ENCODE results near the gene CORIN. TPM values are rescaled to one million over a fixed set of nuclear protein-coding genes. Genes with fewer than 3 reads are reported as not detected.

The CORIN gene
- total and polyA plus RNA-seq, 10 of the 15 experiments (the other 5 are each of a cell fraction or from before 2014, with no cell fraction given), result 0.02 to 0.45 (median 0.09) TPM; not detected in 3

DNA sequence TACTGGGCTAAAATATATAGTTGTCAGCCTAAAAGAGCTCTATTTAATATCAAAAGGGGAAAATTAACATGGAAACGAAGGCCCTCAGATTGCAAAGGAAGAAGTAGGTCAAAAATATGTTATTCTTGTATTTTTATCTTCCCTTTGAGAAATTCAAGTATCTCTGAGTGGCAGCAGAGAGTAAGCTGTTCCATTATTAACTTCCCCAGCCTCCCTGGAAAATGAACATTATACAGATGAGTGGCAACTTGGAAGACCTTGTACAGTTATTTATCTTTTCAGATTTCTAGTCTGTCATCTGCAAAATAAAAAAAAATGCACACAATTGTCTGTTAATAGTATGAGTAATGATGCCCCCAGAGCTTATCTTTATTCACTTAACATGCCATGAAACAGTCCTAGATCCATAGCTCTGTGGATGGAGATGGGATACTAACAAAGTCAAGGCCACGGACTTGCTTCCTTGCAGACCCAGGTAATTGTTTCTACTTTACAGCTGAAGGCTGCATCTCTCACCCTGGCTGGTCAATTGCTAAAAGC, 93.0 kb downstream of the CORIN start:
- in situ Hi-C loops (cut with MboI), result no loop called here
- WGBS (ENCODE audit: insufficient coverage, insufficient replicate concordance, low lambda C conversion rate, missing lambda C conversion rate), result 0% methylated on average over 2 of the region's 2 CpGs
- Histone ChIP-seq H3K27ac (ENCODE audit: control insufficient read depth, insufficient read depth) (no peak overlapping the region), H3K27me3 (replicated peaks in 1 of 2; ENCODE audit: control insufficient read depth in 2 of 2, insufficient read depth in 2 of 2, low read length in 1 of 2) (no peaks in the 10 kb centered on the region), H3K79me2 (ENCODE audit: control insufficient read depth, insufficient read depth, low read length) (no peaks in the 10 kb centered on the region), H3K36me3 (ENCODE audit: control insufficient read depth in 2 of 2, insufficient read depth in 2 of 2, low read length in 1 of 2) (no peaks in the 10 kb centered on the region), H4K20me1 (ENCODE audit: control insufficient read depth, insufficient read depth) (no peaks in the 10 kb centered on the region), H3K4me3 (no peak overlapping the region), H3K4me1 (ENCODE audit: control insufficient read depth, insufficient read depth, low read length) (no peaks in the 10 kb centered on the region), H3K4me2 (ENCODE audit: control insufficient read depth, insufficient read depth) (no peak overlapping the region), H3K9ac (ENCODE audit: control insufficient read depth, insufficient read depth, low read length) (no peak overlapping the region), H3K9me3 (replicated peaks; ENCODE audit: control insufficient read depth, insufficient read depth, low read length) (no peaks in the 10 kb centered on the region; the same call in 2 of the 3 replicates), H2AFZ (ENCODE audit: control insufficient read depth, low read depth, low read length) (no peak overlapping the region)
- ChIA-PET CTCF (no interaction called here), POLR2A (interaction anchor here (0.6 kb wide), 1 partner anchor 574 kb away, joined by 3 read pairs; no protein-coding TSS in a partner anchor), SMC1A (ENCODE audit: uncharacterized antibody, unreplicated experiment) (interaction anchor here (1.0 to 1.7 kb wide), 3 partner anchors 16 to 94 kb away, joined by 3 to 4 read pairs (median 4); no protein-coding TSS in a partner anchor), RAD21 (ENCODE audit: unreplicated experiment) (no interaction called here)
- intact Hi-C loops (cut with micrococcal nuclease; ENCODE audit: unreplicated experiment), result no loop called here
- TF ChIP-seq TCF12 (IDR thresholded peaks at IDR 0.05; ENCODE audit: low read depth, low read length) (no peak), TCF7 (IDR thresholded peaks at IDR 0.05; ENCODE audit: borderline replicate concordance) (no peak), CHD4 (IDR thresholded peaks at IDR 0.05) (no peak), NFYB (IDR thresholded peaks at IDR 0.05; ENCODE audit: insufficient read depth, low read depth, low read length) (no peak), KLF5 (IDR thresholded peaks at IDR 0.05; ENCODE audit: partially characterized antibody) (no peak), ZNF687 (IDR thresholded peaks at IDR 0.05) (no peak), CBX5 (IDR thresholded peaks at IDR 0.05; ENCODE audit: low read depth) (no peak), NFXL1 (IDR thresholded peaks at IDR 0.05; ENCODE audit: borderline replicate concordance) (no peak)
- TF ChIP-seq, protein P1, sequence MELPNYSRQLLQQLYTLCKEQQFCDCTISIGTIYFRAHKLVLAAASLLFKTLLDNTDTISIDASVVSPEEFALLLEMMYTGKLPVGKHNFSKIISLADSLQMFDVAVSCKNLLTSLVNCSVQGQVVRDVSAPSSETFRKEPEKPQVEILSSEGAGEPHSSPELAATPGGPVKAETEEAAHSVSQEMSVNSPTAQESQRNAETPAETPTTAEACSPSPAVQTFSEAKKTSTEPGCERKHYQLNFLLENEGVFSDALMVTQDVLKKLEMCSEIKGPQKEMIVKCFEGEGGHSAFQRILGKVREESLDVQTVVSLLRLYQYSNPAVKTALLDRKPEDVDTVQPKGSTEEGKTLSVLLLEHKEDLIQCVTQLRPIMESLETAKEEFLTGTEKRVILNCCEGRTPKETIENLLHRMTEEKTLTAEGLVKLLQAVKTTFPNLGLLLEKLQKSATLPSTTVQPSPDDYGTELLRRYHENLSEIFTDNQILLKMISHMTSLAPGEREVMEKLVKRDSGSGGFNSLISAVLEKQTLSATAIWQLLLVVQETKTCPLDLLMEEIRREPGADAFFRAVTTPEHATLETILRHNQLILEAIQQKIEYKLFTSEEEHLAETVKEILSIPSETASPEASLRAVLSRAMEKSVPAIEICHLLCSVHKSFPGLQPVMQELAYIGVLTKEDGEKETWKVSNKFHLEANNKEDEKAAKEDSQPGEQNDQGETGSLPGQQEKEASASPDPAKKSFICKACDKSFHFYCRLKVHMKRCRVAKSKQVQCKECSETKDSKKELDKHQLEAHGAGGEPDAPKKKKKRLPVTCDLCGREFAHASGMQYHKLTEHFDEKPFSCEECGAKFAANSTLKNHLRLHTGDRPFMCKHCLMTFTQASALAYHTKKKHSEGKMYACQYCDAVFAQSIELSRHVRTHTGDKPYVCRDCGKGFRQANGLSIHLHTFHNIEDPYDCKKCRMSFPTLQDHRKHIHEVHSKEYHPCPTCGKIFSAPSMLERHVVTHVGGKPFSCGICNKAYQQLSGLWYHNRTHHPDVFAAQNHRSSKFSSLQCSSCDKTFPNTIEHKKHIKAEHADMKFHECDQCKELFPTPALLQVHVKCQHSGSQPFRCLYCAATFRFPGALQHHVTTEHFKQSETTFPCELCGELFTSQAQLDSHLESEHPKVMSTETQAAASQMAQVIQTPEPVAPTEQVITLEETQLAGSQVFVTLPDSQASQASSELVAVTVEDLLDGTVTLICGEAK (IDR thresholded peaks at IDR 0.05; ENCODE audit: borderline replicate concordance), result no peak
- BruUV-seq (replicated peaks), result no TSS peak
- FAIRE-seq (no peak), DNase-seq (ENCODE audit: low read depth, low spot score) (no peak), ATAC-seq (no peak)

Data from GM12878 (cell line).